HG02588 (cell line): ENCODE data around the gene PTRHD1.

Experiments
- ATAC-seq: cut with Tn5 transposase; IDR thresholded peaks from one replicate; pipeline ENCODE4 v1.9.1; 2021; ENCODE audit warnings: mild to moderate bottlenecking, moderate library complexity; ENCODE audit not compliant: unreplicated experiment

Gene PTRHD1

GRCh38 chr2:24762518-24762917 is 30.7 kb downstream of the PTRHD1 start:
- no peak for ATAC-seq

GRCh38 chr2:24761866-24762265 is 31.3 kb downstream of the PTRHD1 start:
- ATAC-seq = no peak

- ATAC-seq = no peak
Measured at GRCh38 chr2:24756789-24757188, 36.4 kb downstream of the PTRHD1 start.

DNA sequence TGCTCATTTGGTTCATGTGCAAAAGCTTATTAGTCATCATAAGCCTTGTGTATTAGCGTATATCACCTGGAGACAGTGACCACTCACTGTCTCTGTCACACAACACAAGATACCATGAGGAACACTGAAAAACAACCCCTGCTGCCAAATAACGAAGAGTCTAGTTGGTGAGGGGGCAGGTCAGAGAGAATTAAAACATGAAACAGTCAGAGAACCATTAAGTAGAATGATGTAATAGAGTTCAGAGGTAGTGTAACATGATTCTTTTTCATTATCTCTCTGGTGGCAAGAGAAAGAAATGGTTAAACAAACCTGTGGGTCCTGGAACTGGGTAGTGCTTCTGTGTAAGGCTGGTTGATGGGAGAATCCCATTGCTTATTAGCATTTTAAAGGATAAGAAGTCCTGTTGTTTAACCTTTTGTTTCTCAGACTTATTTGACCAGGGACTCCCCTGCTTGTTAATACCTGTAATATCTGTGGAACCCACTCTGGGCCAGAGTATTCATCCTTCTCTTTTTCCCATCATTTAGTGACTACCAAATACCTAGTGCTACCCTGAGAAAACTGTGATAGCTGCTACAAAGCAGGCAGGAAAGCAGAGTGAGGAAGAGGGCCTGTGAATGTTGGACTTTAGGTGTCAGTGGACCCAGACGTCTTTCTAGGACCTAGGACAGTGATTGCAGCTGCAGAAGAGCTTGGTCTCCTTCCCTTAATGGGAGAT is 38.0 kb downstream of the PTRHD1 start:
- ATAC-seq = no peak

GRCh38 chr2:24749069-24749691 is 44.0 kb downstream of the PTRHD1 start:
- ATAC-seq = no peak

- ATAC-seq = no peak
Measured at GRCh38 chr2:24747299-24747698, 45.9 kb downstream of the PTRHD1 start.

DNA sequence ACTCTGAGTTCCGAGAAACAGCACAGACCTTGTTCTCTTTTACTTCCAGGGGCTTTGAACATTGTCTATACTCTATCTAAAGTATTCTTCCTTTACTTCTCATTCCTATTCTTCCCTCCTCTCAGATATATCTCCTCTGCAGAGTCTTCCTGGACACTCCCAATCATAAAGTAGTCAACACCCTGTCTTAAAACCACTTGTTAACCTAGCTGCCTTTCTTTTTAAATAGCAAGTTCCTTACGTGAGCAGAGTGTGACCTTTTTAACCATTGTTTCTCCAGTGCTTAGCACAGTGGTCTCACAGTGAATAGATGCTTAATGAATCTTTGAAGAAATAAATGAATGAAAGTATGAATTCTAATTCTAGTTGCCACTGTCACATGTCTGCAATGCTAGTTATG is 47.4 kb downstream of the PTRHD1 start:
- ATAC-seq = no peak

DNA sequence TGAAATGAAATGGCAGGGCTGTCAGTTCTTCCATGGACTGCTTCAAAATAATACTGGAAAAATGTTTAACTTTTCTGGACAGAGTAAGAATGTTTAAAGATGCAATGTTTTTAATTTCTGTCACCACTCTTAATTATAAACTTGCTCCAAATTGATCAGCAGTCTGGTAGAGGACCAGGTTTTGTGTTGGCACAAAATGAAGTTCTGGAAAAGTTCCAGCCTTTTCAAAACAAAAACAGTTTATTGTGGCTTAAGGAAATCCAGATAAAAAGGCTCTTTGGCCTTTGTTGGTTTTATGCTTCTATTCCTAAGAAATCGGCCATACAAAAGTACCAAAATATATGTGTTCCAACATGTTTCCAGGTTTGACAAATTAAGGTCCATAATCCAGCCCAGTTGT is 48.8 kb downstream of the PTRHD1 start:
- ATAC-seq = no peak

DNA sequence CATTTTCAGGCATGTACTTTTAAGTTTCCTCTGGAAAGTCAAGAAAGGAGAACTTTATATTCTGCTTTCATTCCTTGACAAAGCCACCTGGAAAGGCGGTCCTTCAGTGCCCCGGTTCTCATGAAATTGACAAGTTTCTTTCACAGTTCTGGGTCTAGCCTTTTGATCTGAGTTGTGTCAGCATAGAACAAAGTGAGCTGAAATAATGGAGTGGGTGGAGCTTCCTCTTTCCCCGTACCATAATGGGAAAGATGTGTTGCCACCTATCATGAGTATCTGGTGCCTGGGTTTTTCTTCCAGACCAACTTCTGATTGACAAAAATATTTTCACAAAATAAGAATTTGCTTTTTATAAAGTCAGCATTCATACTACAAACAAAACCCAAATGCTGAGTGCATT is 49.3 kb downstream of the PTRHD1 start:
- ATAC-seq = no peak

DNA sequence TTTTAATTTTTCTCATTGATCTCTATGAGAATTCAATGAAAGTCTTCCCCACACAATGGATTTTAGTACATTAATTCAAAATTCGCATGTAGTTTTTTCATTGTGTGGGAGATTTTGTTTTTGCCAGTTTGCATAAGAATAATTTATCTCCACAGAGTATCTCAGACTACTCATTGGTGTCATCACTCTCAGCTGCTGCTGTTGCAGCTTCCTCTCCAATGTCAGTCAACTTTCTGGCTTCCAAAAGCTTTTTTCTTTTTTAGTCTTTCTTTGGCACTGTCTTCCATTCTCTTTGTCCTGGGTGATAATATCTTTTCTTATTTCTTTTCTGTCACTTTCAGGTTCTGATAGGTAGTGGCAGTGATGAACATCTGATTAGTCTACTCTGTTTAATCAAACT is 50.5 kb downstream of the PTRHD1 start:
- no peak for ATAC-seq

DNA sequence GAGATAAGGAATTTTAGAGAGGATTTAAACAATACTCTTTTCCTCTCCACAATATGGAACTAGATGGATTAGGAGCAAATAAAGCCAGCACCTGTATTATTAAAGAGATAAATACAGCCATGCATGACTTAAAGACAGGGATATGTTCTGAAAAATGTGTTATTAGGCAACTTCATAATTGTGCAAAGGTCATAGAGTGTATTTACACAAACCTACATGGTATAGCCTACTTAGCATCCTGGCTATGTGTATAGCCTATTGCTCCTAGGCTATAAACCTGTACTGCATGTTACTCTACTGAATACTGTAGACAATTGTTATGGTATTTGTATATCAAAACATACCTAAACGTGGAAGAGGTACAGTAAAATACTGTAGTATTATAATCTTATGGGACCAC is 53.0 kb downstream of the PTRHD1 start:
- ATAC-seq = no peak
